Nephron (organoid): Measurements from ENCODE around the gene SEZ6L2.

Source experiments
- H3K27ac Mint-ChIP-seq, 3 experiments: 2 replicates each; pipeline ENCODE4 v1.8.0; 2020; ENCODE audit warnings: mixed read lengths in 3 of 3, mild to moderate bottlenecking in 2 of 3, moderate library complexity in 1 of 3
- H3K27me3 Mint-ChIP-seq: 2 replicates; pipeline ENCODE4 v1.8.0; 2021; ENCODE audit warnings: low read depth, mild to moderate bottlenecking, moderate library complexity, mixed read lengths
- H3K36me3 Mint-ChIP-seq: 2 replicates; pipeline ENCODE4 v1.8.0; 2020; ENCODE audit warnings: low read depth, mixed read lengths
- H3K4me1 Mint-ChIP-seq: 2 replicates; pipeline ENCODE4 v1.8.0; 2020; ENCODE audit warnings: mixed read lengths
- H3K4me3 Mint-ChIP-seq, 3 experiments: 2 replicates each; pipeline ENCODE4 v1.8.0; 2020; ENCODE audit warnings: mild to moderate bottlenecking in 3 of 3, mixed read lengths in 3 of 3, moderate library complexity in 2 of 3
- H3K9me3 Mint-ChIP-seq: 2 replicates; pipeline ENCODE4 v1.8.0; 2020; ENCODE audit warnings: mixed read lengths
- CTCF ChIP-seq, 3 experiments: fragments of 200-600 bp; sonication (generic); IDR thresholded peaks; one replicate each; pipeline ENCODE4 v1.5.0; 2021; ENCODE audit warnings: antibody characterized with exemption in 3 of 3; ENCODE audit not compliant: unreplicated experiment in 3 of 3

The SEZ6L2 gene

GRCh38 chr16:29883987-29884386, 15.4 kb downstream of the SEZ6L2 start:
- no peaks in the 10 kb centered on the region for H3K4me1 Mint-ChIP-seq

GRCh38 chr16:29881050-29881449, 18.3 kb downstream of the SEZ6L2 start:
- no peak for TF ChIP-seq CTCF (IDR thresholded peaks at IDR 0.05; ENCODE audit: unreplicated experiment in 3 of 3)
- Mint-ChIP-seq H3K4me1 (no peaks in the 10 kb centered on the region), H3K36me3 (peaks cover 8% of the 10 kb centered on the region), H3K4me3 (no peak overlapping the region), H3K9me3 (no peaks in the 10 kb centered on the region), H3K27ac (no peak overlapping the region), H3K27me3 (peaks cover 38% of the 10 kb centered on the region)

More at GRCh38 chr16:29883987-29884386, 15.4 kb downstream of the SEZ6L2 start:
- Mint-ChIP-seq H3K27me3 (peaks cover 10% of the 10 kb centered on the region), H3K36me3 (peaks cover 3% of the 10 kb centered on the region), H3K4me3 (no peak overlapping the region), H3K9me3 (no peaks in the 10 kb centered on the region), H3K27ac (no peak overlapping the region)
- no peak for TF ChIP-seq CTCF (IDR thresholded peaks at IDR 0.05; ENCODE audit: unreplicated experiment in 3 of 3)

GRCh38 chr16:29878172-29878571, 21.2 kb downstream of the SEZ6L2 start:
- no peak overlapping the region for H3K27ac Mint-ChIP-seq
- peaks cover 54% of the 10 kb centered on the region for H3K27me3 Mint-ChIP-seq
- H3K4me3 Mint-ChIP-seq, result no peak overlapping the region
- H3K4me1 Mint-ChIP-seq, result no peaks in the 10 kb centered on the region
- TF ChIP-seq CTCF (IDR thresholded peaks at IDR 0.05; ENCODE audit: unreplicated experiment in 3 of 3), result no peak
- H3K36me3 Mint-ChIP-seq, result peaks cover 5% of the 10 kb centered on the region
- H3K9me3 Mint-ChIP-seq, result no peaks in the 10 kb centered on the region

GRCh38 chr16:29877266-29877961, 21.9 kb downstream of the SEZ6L2 start:
- Mint-ChIP-seq H3K27me3 (peaks cover 54% of the 10 kb centered on the region), H3K27ac (no peak overlapping the region), H3K9me3 (no peaks in the 10 kb centered on the region), H3K4me1 (no peaks in the 10 kb centered on the region), H3K4me3 (peak overlapping the region in 2 of 3 experiments; percentile 4 to 64), H3K36me3 (peaks cover 5% of the 10 kb centered on the region)
- TF ChIP-seq CTCF (IDR thresholded peaks at IDR 0.05; ENCODE audit: unreplicated experiment in 3 of 3), result no peak

GRCh38 chr16:29876594-29877249, 22.6 kb downstream of the SEZ6L2 start:
- Mint-ChIP-seq H3K27ac (no peak overlapping the region), H3K9me3 (no peaks in the 10 kb centered on the region), H3K27me3 (peaks cover 58% of the 10 kb centered on the region), H3K36me3 (peaks cover 5% of the 10 kb centered on the region), H3K4me3 (peak overlapping the region in 1 of 3 experiments; percentile 42), H3K4me1 (no peaks in the 10 kb centered on the region)
- TF ChIP-seq CTCF (IDR thresholded peaks at IDR 0.05; ENCODE audit: unreplicated experiment in 3 of 3), result no peak
